ENCODE data around the gene OR6X1.

- TF ChIP-seq CTCF (IDR thresholded peaks at IDR 0.05; ENCODE audit: low read depth, low read length, poor library complexity, severe bottlenecking) = no peak
- no peak for TF ChIP-seq EZH2phosphoT487 (IDR thresholded peaks at IDR 0.05; ENCODE audit: borderline replicate concordance, low read length)
Observed at GRCh38 chr11:123799438-123799837, 45.1 kb upstream of the OR6X1 start.
